GM23338 (cell line): Measurements from ENCODE around the gene HTT-AS. TPM values are rescaled to one million over a fixed set of nuclear protein-coding genes. Genes with fewer than 3 reads are reported as not detected.

ENCODE experiments used
- ATAC-seq: fragments of 200-7000 bp; cut with Tn5 transposase; 3 replicates; pipeline ENCODE4 v1.9.1; 2020
- DNase-seq: peaks from one replicate; pipeline ENCODE4 v3.0.0-alpha.2; 2015; ENCODE audit warnings: low spot score
- H2AFZ ChIP-seq: fragments of 200-600 bp; sonication (generic); 2 replicates; pipeline ENCODE4 v1.8.0; 2016; ENCODE audit warnings: antibody characterized with exemption, mild to moderate bottlenecking, moderate library complexity
- H3F3A ChIP-seq: fragments of 200-600 bp; sonication (generic); replicated peaks from 2 replicates; pipeline ENCODE4 v1.8.0; 2017; ENCODE audit warnings: antibody characterized with exemption, mixed run types, low read depth
- H3K27ac ChIP-seq: fragments of 200-600 bp; sonication (generic); 2 replicates; pipeline ENCODE4 v1.6.1; 2016; ENCODE audit warnings: low read depth
- H3K27me3 ChIP-seq: fragments of 200-600 bp; sonication (generic); 2 replicates; pipeline ENCODE4 v1.8.0; 2016; ENCODE audit warnings: mild to moderate bottlenecking, mixed run types, moderate library complexity; ENCODE audit not compliant: insufficient read depth
- H3K36me3 ChIP-seq: fragments of 200-600 bp; sonication (generic); 2 replicates; pipeline ENCODE4 v1.8.0; 2016; ENCODE audit warnings: mild to moderate bottlenecking; ENCODE audit not compliant: insufficient read depth
- H3K4me1 ChIP-seq: fragments of 200-600 bp; sonication (generic); 2 replicates; pipeline ENCODE4 v1.8.0; 2016; ENCODE audit warnings: mild to moderate bottlenecking, moderate library complexity; ENCODE audit not compliant: insufficient read depth
- H3K4me2 ChIP-seq: fragments of 200-600 bp; sonication (generic); 2 replicates; pipeline ENCODE4 v1.7.1; 2017; ENCODE audit warnings: mixed run types
- H3K4me3 ChIP-seq: fragments of 200-600 bp; sonication (generic); 2 replicates; pipeline ENCODE4 v1.6.1; 2016; ENCODE audit warnings: mixed run types
- H3K79me2 ChIP-seq: fragments of 200-600 bp; sonication (generic); replicated peaks from 2 replicates; pipeline ENCODE4 v1.8.0; 2017; ENCODE audit warnings: mild to moderate bottlenecking; ENCODE audit not compliant: insufficient read depth
- H3K9me2 ChIP-seq: fragments of 200-600 bp; sonication (generic); 2 replicates; pipeline ENCODE4 v1.8.0; 2017; ENCODE audit not compliant: insufficient read depth
- H4K20me1 ChIP-seq: fragments of 200-600 bp; sonication (generic); replicated peaks from 2 replicates; pipeline ENCODE4 v1.8.0; 2017; ENCODE audit warnings: mild to moderate bottlenecking; ENCODE audit not compliant: insufficient read depth
- H3K27ac Mint-ChIP-seq: 2 replicates; pipeline ENCODE4 v1.8.0; 2020; ENCODE audit warnings: inconsistent platforms, mild to moderate bottlenecking, moderate library complexity, mixed read lengths
- H3K27me3 Mint-ChIP-seq: 3 replicates; pipeline ENCODE4 v1.8.0; 2022; ENCODE audit warnings: low read depth, mild to moderate bottlenecking, moderate library complexity, mixed read lengths, inconsistent platforms; ENCODE audit not compliant: insufficient read depth, poor library complexity
- H3K36me3 Mint-ChIP-seq: 3 replicates; pipeline ENCODE4 v1.8.0; 2021; ENCODE audit warnings: low read depth, mild to moderate bottlenecking, inconsistent platforms, moderate library complexity, mixed read lengths
- H3K4me1 Mint-ChIP-seq: 3 replicates; pipeline ENCODE4 v1.8.0; 2020; ENCODE audit warnings: mild to moderate bottlenecking, inconsistent platforms, mixed read lengths
- H3K4me3 Mint-ChIP-seq: 3 replicates; pipeline ENCODE4 v1.8.0; 2021; ENCODE audit warnings: moderate library complexity, mild to moderate bottlenecking, inconsistent platforms, mixed read lengths
- H3K9me3 Mint-ChIP-seq: 3 replicates; pipeline ENCODE4 v1.8.0; 2020; ENCODE audit warnings: moderate library complexity, mild to moderate bottlenecking, inconsistent platforms, mixed read lengths
- CREB1 ChIP-seq: fragments of 250-450 bp; sonication (Bioruptor Pico); IDR thresholded peaks from 2 replicates; pipeline ENCODE4 v1.5.0; 2020; ENCODE audit warnings: low read depth, mild to moderate bottlenecking, moderate library complexity
- CTCF ChIP-seq, 2 experiments: fragments of 200-600 bp in 1 of 2; sonication (generic) in 1 of 2; conservative IDR thresholded peaks; 2 replicates each; pipeline versions ENCODE4 v1.5.1 to v1.6.1; 2016 to 2017; ENCODE audit warnings: antibody characterized with exemption in 2 of 2, low read depth in 2 of 2, mild to moderate bottlenecking in 2 of 2, moderate library complexity in 1 of 2
- EZH2 ChIP-seq: fragments of 200-600 bp; sonication (generic); IDR thresholded peaks from one replicate; pipeline ENCODE4 v1.8.0; 2017; ENCODE audit warnings: antibody characterized with exemption, mild to moderate bottlenecking, low read depth; ENCODE audit not compliant: unreplicated experiment
- EZH2phosphoT487 ChIP-seq: fragments of 200-600 bp; sonication (generic); IDR thresholded peaks from one replicate; pipeline ENCODE4 v1.8.1; 2018; ENCODE audit warnings: antibody characterized with exemption; ENCODE audit not compliant: unreplicated experiment
- JUNB ChIP-seq: IDR thresholded peaks from one replicate; pipeline ENCODE4 v1.6.1; 2016; ENCODE audit warnings: antibody characterized with exemption; ENCODE audit not compliant: unreplicated experiment
- NANOG ChIP-seq: IDR thresholded peaks from 2 replicates; pipeline ENCODE4 v1.6.1; 2016; ENCODE audit warnings: antibody characterized with exemption, borderline replicate concordance
- POLR2AphosphoS5 ChIP-seq: IDR thresholded peaks from 2 replicates; pipeline ENCODE4 v1.6.1; 2016; ENCODE audit warnings: antibody characterized with exemption, low read depth
- REST ChIP-seq: IDR thresholded peaks from one replicate; pipeline ENCODE4 v1.6.1; 2018; ENCODE audit warnings: antibody characterized with exemption; ENCODE audit not compliant: unreplicated experiment
- STAT1 ChIP-seq: IDR thresholded peaks from one replicate; pipeline ENCODE4 v1.6.1; 2016; ENCODE audit warnings: antibody characterized with exemption; ENCODE audit not compliant: unreplicated experiment
- ZNF114 ChIP-seq: fragments of 250-450 bp; sonication (Bioruptor Pico); IDR thresholded peaks from 2 replicates; pipeline ENCODE4 v1.5.0; 2020; ENCODE audit warnings: mild to moderate bottlenecking, moderate library complexity
- ZNF331 ChIP-seq: fragments of 250-450 bp; sonication (Bioruptor Pico); IDR thresholded peaks from 2 replicates; pipeline ENCODE4 v1.5.0; 2020; ENCODE audit warnings: low read depth, mild to moderate bottlenecking, moderate library complexity
- polyA plus RNA-seq: library from polyadenylated mRNA; unstranded; fragments of >200 nt; fragmentation: Nextera tagmentation; extraction: Ambion mirVana; gene quantifications from 2 replicates; pipeline ENCODE4 v1.2.1, GENCODE V29; 2016
- total RNA-seq: library from RNA; depleted of rRNA; stranded (reverse); fragments of >200 nt; shearing (Covaris generic); gene quantifications from 2 replicates; pipeline ENCODE4 v1.2.3, GENCODE V29; 2014
- TF ChIP-seq, protein P1 (sequence below): IDR thresholded peaks from 2 replicates; pipeline ENCODE4 v1.6.1; 2016; ENCODE audit warnings: antibody characterized with exemption
- TF ChIP-seq, protein P2 (sequence below): fragments of 250-450 bp; sonication (Bioruptor Pico); IDR thresholded peaks from 2 replicates; pipeline ENCODE4 v1.5.0; 2020; ENCODE audit warnings: mild to moderate bottlenecking, moderate library complexity

Gene HTT-AS
- total and polyA plus RNA-seq, 2 experiments from 2014 or later, result not detected

DNA sequence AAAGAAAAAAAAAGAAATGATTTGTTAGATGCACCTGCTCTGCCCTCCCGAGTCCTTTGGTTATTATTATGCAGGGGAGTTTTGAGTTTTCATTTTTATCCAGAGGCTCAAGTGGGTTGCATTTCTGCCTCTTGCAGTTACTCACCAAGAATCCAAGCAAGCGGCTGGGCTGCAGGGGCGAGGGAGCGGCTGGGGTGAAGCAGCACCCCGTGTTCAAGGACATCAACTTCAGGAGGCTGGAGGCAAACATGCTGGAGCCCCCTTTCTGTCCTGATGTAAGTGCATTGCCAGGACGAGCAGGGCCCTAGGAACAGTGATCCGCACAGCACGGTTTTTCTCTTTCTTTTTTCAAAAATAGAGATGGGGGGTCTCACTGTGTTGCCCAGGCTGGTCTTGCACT, 39.1 kb downstream of the HTT-AS start:
- Mint-ChIP-seq H3K4me3 (no peak overlapping the region), H3K9me3 (no peaks in the 10 kb centered on the region), H3K27me3 (peaks cover 22% of the 10 kb centered on the region), H3K27ac (no peak overlapping the region), H3K4me1 (no peaks in the 10 kb centered on the region; the same call in 2 of the 3 replicates), H3K36me3 (no peaks in the 10 kb centered on the region)
- H3K27ac ChIP-seq, result no peak overlapping the region
- TF ChIP-seq EZH2, result no peak
- no peak for TF ChIP-seq REST
- TF ChIP-seq ZNF114, result no peak
- TF ChIP-seq STAT1, result no peak
- no peak for TF ChIP-seq ZNF331 (CRISPR knock-in tag)
- TF ChIP-seq, protein P1, sequence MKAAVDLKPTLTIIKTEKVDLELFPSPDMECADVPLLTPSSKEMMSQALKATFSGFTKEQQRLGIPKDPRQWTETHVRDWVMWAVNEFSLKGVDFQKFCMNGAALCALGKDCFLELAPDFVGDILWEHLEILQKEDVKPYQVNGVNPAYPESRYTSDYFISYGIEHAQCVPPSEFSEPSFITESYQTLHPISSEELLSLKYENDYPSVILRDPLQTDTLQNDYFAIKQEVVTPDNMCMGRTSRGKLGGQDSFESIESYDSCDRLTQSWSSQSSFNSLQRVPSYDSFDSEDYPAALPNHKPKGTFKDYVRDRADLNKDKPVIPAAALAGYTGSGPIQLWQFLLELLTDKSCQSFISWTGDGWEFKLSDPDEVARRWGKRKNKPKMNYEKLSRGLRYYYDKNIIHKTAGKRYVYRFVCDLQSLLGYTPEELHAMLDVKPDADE, result no peak
- no peak for TF ChIP-seq CREB1 (CRISPR knock-in tag)
- TF ChIP-seq EZH2phosphoT487, result no peak
- TF ChIP-seq POLR2AphosphoS5, result no peak
- TF ChIP-seq JUNB, result no peak
- TF ChIP-seq CTCF (conservative IDR thresholded peaks at IDR 0.05; ENCODE audit: low read depth in 2 of 2), result no peak
- TF ChIP-seq NANOG, result no peak
- TF ChIP-seq, protein P2, sequence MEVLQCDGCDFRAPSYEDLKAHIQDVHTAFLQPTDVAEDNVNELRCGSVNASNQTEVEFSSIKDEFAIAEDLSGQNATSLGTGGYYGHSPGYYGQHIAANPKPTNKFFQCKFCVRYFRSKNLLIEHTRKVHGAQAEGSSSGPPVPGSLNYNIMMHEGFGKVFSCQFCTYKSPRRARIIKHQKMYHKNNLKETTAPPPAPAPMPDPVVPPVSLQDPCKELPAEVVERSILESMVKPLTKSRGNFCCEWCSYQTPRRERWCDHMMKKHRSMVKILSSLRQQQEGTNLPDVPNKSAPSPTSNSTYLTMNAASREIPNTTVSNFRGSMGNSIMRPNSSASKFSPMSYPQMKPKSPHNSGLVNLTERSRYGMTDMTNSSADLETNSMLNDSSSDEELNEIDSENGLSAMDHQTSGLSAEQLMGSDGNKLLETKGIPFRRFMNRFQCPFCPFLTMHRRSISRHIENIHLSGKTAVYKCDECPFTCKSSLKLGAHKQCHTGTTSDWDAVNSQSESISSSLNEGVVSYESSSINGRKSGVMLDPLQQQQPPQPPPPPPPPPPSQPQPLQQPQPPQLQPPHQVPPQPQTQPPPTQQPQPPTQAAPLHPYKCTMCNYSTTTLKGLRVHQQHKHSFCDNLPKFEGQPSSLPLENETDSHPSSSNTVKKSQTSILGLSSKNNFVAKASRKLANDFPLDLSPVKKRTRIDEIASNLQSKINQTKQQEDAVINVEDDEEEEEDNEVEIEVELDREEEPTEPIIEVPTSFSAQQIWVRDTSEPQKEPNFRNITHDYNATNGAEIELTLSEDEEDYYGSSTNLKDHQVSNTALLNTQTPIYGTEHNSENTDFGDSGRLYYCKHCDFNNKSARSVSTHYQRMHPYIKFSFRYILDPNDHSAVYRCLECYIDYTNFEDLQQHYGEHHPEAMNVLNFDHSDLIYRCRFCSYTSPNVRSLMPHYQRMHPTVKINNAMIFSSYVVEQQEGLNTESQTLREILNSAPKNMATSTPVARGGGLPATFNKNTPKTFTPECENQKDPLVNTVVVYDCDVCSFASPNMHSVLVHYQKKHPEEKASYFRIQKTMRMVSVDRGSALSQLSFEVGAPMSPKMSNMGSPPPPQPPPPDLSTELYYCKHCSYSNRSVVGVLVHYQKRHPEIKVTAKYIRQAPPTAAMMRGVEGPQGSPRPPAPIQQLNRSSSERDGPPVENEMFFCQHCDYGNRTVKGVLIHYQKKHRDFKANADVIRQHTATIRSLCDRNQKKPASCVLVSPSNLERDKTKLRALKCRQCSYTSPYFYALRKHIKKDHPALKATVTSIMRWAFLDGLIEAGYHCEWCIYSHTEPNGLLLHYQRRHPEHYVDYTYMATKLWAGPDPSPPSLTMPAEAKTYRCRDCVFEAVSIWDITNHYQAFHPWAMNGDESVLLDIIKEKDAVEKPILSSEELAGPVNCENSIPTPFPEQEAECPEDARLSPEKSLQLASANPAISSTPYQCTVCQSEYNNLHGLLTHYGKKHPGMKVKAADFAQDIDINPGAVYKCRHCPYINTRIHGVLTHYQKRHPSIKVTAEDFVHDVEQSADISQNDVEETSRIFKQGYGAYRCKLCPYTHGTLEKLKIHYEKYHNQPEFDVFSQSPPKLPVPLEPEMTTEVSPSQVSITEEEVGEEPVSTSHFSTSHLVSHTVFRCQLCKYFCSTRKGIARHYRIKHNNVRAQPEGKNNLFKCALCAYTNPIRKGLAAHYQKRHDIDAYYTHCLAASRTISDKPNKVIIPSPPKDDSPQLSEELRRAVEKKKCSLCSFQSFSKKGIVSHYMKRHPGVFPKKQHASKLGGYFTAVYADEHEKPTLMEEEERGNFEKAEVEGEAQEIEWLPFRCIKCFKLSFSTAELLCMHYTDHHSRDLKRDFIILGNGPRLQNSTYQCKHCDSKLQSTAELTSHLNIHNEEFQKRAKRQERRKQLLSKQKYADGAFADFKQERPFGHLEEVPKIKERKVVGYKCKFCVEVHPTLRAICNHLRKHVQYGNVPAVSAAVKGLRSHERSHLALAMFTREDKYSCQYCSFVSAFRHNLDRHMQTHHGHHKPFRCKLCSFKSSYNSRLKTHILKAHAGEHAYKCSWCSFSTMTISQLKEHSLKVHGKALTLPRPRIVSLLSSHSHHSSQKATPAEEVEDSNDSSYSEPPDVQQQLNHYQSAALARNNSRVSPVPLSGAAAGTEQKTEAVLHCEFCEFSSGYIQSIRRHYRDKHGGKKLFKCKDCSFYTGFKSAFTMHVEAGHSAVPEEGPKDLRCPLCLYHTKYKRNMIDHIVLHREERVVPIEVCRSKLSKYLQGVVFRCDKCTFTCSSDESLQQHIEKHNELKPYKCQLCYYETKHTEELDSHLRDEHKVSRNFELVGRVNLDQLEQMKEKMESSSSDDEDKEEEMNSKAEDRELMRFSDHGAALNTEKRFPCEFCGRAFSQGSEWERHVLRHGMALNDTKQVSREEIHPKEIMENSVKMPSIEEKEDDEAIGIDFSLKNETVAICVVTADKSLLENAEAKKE, result no peak
- H3K4me1 ChIP-seq, result no peaks in the 10 kb centered on the region
- H3K4me2 ChIP-seq, result no peak overlapping the region
- H3K4me3 ChIP-seq, result no peak overlapping the region
- H4K20me1 ChIP-seq, result no peaks in the 10 kb centered on the region
- ATAC-seq (no peak), DNase-seq (no peak)
- H3K9me2 ChIP-seq, result no peaks in the 10 kb centered on the region
- H2AFZ ChIP-seq, result no peak overlapping the region
- H3F3A ChIP-seq, result no peaks in the 10 kb centered on the region
- no peaks in the 10 kb centered on the region for H3K79me2 ChIP-seq
- H3K36me3 ChIP-seq, result no peaks in the 10 kb centered on the region
- no peaks in the 10 kb centered on the region for H3K27me3 ChIP-seq
